Gastroesophageal sphincter (tissue), 3 donors: ENCODE results near the gene ATRN.

Experiments
- POLR2A ChIP-seq, 2 donors: fragments of 450-650 bp; IDR thresholded peaks; one replicate each; pipeline ENCODE4 v1.6.1; 2017; ENCODE audit warnings: antibody characterized with exemption in 2 of 2, mild to moderate bottlenecking in 2 of 2, moderate library complexity in 1 of 2
- POLR2AphosphoS5 ChIP-seq: sonication (generic); formaldehyde crosslinking; IDR thresholded peaks from one replicate; pipeline ENCODE4 v1.6.1; 2017; ENCODE audit warnings: antibody characterized with exemption
- TF ChIP-seq, protein P1 (sequence below), 4 experiments: fragments of 200-600 bp in 2 of 4; fragments of 450-650 bp in 2 of 4; sonication (generic) in 1 of 4; IDR thresholded peaks; one replicate each; pipeline ENCODE4 v1.5.1; 2017 to 2019; ENCODE audit warnings: antibody characterized with exemption in 4 of 4, mild to moderate bottlenecking in 2 of 4, moderate library complexity in 2 of 4

DNA sequence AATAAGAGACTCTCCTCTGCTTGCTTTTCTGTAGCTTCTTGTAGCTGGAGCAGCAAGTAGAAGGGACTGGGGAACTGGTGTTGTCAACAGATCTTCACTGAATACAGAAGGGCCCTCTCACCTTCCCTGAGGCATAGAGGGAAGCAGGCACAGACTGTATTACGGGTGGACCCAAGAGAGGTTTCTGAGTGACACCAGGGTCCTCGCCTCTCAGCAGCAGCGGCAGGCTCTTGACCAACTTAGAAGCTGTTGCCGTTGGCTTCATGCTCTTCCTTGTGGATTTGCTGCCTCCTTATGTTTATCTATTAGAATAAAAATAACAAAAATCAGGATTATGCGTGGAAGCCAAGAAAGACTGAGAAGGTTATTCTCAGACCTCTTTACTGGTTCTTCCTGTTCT lies 160.7 kb downstream of the ATRN start:
- TF ChIP-seq, protein P1, sequence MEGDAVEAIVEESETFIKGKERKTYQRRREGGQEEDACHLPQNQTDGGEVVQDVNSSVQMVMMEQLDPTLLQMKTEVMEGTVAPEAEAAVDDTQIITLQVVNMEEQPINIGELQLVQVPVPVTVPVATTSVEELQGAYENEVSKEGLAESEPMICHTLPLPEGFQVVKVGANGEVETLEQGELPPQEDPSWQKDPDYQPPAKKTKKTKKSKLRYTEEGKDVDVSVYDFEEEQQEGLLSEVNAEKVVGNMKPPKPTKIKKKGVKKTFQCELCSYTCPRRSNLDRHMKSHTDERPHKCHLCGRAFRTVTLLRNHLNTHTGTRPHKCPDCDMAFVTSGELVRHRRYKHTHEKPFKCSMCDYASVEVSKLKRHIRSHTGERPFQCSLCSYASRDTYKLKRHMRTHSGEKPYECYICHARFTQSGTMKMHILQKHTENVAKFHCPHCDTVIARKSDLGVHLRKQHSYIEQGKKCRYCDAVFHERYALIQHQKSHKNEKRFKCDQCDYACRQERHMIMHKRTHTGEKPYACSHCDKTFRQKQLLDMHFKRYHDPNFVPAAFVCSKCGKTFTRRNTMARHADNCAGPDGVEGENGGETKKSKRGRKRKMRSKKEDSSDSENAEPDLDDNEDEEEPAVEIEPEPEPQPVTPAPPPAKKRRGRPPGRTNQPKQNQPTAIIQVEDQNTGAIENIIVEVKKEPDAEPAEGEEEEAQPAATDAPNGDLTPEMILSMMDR (IDR thresholded peaks at IDR 0.05) = no peak
- TF ChIP-seq POLR2A (IDR thresholded peaks at IDR 0.05) (no peak), POLR2AphosphoS5 (no peak)
